ENCODE measurements around the gene RFPL3. TPM values are rescaled to one million over a fixed set of nuclear protein-coding genes. Genes with fewer than 3 reads are reported as not detected.
A peak's percentile ranks its signal among the peaks of the same experiment; 100 is the strongest.
"Not testable (repeated sequence)": the region's sequence is repeated elsewhere in the genome, so short reads cannot be mapped to it uniquely, and the experiment has no call there.

RFPL3 gene
- total RNA-seq, 1 donor from 2014 or later, result not detected

GRCh38 chr22:32331236-32331917 is 26.3 kb upstream of the RFPL3 start:
- no peak for DNase-seq (ENCODE audit: low read depth)

- no peak for DNase-seq (ENCODE audit: low read depth)
Measured at GRCh38 chr22:32331918-32332725, 25.5 kb upstream of the RFPL3 start.

DNA sequence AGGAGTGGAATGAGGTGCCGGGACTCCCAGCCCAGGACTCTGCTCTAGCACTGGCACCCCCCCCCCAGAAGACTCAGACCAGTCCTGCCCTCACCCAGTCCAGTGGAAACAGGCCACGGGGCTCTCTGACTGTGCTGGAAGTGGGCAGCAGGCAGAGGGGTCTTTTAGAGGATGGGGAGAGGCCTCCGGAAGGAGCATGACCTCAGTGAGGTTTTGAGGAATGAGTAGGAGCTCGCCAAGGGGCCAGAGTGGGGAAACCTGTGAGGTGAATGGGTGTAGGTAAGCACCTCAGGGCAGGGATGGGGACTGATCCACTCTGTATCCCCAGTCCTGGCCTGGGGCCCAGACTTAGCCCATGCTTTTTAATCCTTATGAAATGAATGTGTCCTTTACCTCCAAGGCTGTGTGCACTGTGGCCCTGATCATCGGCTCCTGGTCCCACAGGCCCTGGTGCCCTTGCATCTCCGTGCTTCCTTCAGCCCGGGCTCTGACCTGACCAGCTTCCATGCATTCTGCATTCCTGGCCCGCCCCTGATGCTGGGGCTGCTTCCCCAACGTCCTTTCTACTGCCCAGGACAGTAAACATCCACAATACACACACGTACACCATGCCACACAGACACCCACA is 24.4 kb upstream of the RFPL3 start:
- DNase-seq (ENCODE audit: low read depth), result no peak

DNA sequence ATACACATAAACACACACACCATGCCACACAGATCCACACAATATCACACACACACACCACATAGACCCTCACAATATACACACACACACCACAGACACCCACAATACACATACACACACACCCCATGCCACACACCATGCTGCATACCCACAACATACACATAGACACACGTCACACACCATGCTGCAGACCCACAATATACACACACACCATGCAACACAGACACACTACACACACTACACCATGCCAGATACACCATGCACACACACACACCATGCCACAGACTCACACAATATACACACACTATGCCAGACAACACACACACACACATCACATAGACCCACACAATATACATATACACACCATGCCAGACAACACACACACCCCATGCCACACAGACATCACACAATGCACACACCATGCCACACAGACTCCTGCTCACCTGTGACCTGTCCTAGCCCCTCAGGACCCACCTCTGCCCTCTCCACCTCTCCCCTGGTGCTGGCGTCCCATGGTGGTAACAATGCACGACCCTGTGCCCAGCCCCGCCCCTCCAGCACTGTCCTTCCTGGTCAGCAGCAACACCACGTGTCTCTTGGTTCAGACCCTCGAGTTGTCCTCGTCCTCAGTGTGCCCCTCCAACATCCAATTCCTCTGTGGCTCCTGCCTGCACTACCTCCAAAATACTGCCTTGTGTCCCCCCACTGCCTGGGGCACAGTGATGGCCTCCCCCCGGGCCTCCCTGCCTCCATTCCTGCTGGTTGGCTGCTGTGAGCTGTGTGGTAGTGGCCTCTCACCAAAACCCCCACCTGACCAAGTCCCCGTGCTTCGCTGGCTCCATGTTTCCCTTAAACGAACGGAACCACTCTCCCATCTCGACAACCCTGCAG is 23.7 kb upstream of the RFPL3 start:
- no peak for DNase-seq (ENCODE audit: low read depth)

GRCh38 chr22:32334660-32335365 is 22.9 kb upstream of the RFPL3 start:
- no peak for DNase-seq (ENCODE audit: low read depth)

DNA sequence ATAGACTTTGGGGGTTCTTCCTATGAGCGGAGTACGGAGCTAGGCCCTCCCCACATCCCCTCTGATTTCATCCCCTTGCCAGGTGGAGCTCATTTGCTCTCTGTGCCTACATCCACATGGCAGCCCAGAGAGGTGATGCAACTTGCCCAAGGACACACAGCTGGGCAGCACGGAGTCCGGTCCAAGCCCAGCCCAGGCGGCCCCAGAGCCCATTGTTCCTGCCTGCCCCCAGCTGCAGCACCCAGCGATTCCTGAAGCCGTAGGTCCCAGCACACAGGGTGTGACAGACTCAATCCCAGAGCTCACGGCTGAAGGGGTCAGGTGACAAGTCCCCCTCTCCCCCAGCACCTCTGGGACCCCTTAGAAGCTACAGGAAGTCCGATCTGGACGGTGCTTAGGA is 22.2 kb upstream of the RFPL3 start:
- DNase-seq (ENCODE audit: low read depth), result no peak

GRCh38 chr22:32336121-32336603 is 21.5 kb upstream of the RFPL3 start:
- DNase-seq (ENCODE audit: low read depth), result no peak

GRCh38 chr22:32336771-32337424 is 20.8 kb upstream of the RFPL3 start:
- DNase-seq (ENCODE audit: low read depth), result no peak

DNA sequence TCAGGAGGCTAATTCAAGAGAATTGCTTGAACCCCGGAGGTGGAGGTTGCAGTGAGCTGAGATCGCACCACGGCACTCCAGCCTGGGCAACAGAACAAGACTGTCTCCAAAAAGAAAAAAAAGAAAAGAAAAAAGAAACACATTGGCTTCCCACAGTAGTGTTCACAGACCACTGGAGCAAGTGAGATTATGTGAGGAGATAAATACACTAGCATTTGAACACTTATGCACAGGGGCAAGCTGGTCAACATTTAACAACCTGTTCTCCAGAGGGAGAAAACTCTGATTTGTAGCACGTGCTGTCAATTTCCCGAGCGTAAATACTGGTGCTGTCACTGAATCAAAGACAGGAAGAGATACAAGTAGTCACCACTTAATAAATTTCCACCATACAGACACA is 20.2 kb upstream of the RFPL3 start:
- DNase-seq (ENCODE audit: low read depth), result peak; percentile 5

- peak; percentile 6 for DNase-seq (ENCODE audit: low read depth)
Measured at GRCh38 chr22:32338757-32339156, 18.9 kb upstream of the RFPL3 start.

- no peak for DNase-seq (ENCODE audit: low read depth)
Measured at GRCh38 chr22:32339190-32340012, 18.3 kb upstream of the RFPL3 start.

DNA sequence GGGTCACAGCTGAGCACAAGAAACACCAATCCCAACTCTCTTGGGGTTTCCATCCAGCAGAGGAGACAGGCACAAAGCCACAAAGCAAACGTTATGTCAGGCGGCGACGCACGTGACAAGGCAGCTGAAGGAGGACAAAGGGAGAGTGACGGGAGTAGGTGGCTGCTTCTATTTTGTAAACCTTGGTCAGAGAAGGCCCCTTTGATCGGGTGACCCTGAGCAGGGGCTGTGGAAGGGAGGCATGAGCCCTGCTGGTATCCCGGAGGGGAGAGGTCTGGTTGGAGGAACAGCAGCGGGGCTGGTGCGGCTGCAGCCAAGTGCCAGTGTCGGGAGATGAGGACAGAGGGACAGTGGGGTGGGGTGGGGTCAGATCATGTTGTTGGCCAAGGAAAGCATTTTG is 17.3 kb upstream of the RFPL3 start:
- no peak for DNase-seq (ENCODE audit: low read depth)

DNA sequence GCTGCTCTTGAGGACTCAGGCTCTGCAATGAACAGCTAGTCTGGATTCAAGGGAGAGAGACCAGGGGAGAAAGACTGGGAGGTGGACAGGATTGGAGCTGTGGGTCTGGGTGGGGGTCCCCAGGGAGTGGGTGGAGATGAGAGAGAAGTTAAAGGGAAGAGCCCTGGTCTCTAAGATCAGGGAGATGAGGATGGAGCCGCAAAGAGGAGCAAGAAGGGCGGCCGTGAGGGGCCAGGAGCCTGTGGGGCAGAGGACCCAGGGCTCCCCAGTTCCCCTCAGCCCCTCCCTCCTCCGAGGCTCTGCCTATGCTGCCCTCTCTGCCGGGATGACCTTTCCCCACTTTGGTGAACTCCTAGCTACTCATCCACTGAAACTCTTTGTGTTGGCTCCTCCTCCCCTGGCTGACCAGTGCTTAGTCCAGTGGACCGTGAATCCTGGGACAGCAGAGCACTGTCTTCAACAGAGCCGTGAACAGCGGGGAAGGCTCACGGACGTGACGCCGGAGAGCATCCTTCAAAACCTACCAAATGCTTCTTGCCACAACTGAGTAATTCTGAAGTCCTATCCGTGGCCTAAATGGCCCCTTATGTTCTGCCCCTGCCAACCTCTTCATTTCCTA is 16.4 kb upstream of the RFPL3 start:
- DNase-seq (ENCODE audit: low read depth), result peak; percentile 75

DNA sequence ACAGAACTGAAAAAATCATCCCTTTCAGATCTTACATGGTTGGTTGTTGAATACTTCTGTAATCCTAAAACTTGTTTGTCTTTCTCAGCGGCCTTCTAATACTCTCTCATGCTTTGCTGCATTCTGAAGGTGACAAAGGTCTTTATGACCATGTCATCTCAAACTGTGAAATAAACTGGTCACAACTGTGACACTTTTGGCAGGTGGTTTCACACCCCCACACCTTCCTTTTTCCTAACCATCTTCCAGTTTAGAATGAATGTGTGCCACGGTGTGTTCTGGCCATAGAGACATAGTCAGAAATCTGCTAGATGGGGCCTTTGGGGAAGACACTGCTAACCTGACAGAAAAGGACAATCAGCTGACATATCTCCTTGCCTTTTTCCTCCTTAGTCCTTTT is 14.7 kb upstream of the RFPL3 start:
- no peak for DNase-seq (ENCODE audit: low read depth)

DNA sequence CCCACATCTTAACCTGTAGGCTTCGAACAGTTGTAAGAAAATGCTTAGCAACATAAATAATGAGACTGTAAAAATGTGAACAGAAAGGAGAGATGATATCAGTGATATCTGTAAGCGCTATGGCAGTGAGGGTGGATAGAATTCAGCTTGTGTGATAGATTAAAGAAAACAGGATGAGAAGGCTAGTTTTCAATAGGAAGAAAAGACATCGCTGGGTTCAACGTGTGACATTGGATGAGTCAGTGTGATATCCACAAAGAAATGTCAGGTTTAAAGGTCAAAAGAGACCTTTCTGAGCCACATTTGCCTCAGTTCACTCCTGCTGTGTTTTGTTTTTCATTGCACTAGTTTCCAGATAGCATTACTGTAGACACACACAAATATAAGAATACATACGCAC is 13.7 kb upstream of the RFPL3 start:
- no peak for DNase-seq (ENCODE audit: low read depth)

- no peak for DNase-seq (ENCODE audit: low read depth)
Measured at GRCh38 chr22:32348031-32348611, 9.5 kb upstream of the RFPL3 start.

- not testable (repeated sequence) for DNase-seq (ENCODE audit: low read depth)
Measured at GRCh38 chr22:32351875-32352274, 5.8 kb upstream of the RFPL3 start.

- DNase-seq (ENCODE audit: low read depth), result no peak
Measured at GRCh38 chr22:32352681-32353080, 5.0 kb upstream of the RFPL3 start.

- no peak for DNase-seq (ENCODE audit: low read depth)
Measured at GRCh38 chr22:32353292-32353691, 4.4 kb upstream of the RFPL3 start.

Data from renal cortical epithelial cell (primary cell).